Measurements from ENCODE around the gene SETBP1. TPM values are rescaled to one million over a fixed set of nuclear protein-coding genes. Genes with fewer than 3 reads are reported as not detected.

Gene SETBP1
- total and polyA plus RNA-seq, 8 donors, result 19.7 to 27.5 (median 21.5) TPM

GRCh38 chr18:44801781-44802180 lies 121.1 kb downstream of the SETBP1 start:
- Histone ChIP-seq H3K9me3 (no peaks in the 10 kb centered on the region), H3K27me3 (no peaks in the 10 kb centered on the region), H3K4me3 (no peak overlapping the region), H3K36me3 (no peaks in the 10 kb centered on the region), H3K4me1 (peaks cover 0 to 3% of the 10 kb centered on the region in 2 donors), H3K27ac (no peak overlapping the region)
- TF ChIP-seq, protein P1, sequence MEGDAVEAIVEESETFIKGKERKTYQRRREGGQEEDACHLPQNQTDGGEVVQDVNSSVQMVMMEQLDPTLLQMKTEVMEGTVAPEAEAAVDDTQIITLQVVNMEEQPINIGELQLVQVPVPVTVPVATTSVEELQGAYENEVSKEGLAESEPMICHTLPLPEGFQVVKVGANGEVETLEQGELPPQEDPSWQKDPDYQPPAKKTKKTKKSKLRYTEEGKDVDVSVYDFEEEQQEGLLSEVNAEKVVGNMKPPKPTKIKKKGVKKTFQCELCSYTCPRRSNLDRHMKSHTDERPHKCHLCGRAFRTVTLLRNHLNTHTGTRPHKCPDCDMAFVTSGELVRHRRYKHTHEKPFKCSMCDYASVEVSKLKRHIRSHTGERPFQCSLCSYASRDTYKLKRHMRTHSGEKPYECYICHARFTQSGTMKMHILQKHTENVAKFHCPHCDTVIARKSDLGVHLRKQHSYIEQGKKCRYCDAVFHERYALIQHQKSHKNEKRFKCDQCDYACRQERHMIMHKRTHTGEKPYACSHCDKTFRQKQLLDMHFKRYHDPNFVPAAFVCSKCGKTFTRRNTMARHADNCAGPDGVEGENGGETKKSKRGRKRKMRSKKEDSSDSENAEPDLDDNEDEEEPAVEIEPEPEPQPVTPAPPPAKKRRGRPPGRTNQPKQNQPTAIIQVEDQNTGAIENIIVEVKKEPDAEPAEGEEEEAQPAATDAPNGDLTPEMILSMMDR (IDR thresholded peaks at IDR 0.05), result no peak
- no peak for DNase-seq
- ATAC-seq, result no peak
- intact Hi-C loops (cut with DNase I), result no loop called here

GRCh38 chr18:44802508-44802907 lies 121.8 kb downstream of the SETBP1 start:
- Histone ChIP-seq H3K4me3 (no peak overlapping the region), H3K4me1 (peaks cover 0 to 3% of the 10 kb centered on the region in 2 donors), H3K36me3 (no peaks in the 10 kb centered on the region), H3K27me3 (no peaks in the 10 kb centered on the region), H3K27ac (peak overlapping the region in 1 of 2 donors; percentile 21), H3K9me3 (no peaks in the 10 kb centered on the region)
- no peak for DNase-seq
- intact Hi-C loops (cut with DNase I), result no loop called here
- TF ChIP-seq, protein P1 (IDR thresholded peaks at IDR 0.05), result no peak
- peak; percentile 31 for ATAC-seq

DNA sequence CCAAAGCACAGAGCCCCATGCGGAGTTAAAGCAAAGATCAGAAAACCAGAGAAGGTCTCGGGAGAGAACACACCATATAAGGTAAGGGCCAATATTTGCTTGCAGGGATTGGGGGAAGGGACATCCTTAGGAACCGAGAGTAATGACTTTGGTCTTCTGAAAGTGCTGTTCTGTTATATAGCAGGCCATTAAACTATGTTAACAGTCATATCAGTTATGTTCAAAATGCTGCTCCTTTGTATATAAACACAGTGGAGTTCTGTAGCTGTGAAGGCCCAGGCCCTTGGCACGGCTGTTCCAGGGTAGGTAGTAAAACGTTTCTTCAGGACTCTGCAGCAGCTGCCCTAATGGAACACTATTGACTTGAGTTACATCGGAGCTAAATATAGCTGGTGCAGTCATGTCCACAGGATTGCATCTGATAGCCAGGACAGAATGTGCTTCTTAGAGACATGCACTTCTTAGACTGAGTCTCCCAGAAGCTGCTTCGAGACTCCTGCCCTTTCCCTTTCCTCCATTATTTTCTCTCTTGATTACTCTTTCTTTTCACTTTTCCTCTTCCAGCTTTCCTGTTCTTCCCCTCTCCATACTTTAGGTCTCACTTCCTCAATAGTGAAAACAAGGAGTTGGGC lies 122.4 kb downstream of the SETBP1 start:
- peak in 1 of 4 donors; percentile 60 for DNase-seq
- H3K4me3 ChIP-seq, result no peak overlapping the region
- H3K36me3 ChIP-seq, result no peaks in the 10 kb centered on the region
- H3K27me3 ChIP-seq, result no peaks in the 10 kb centered on the region
- peak overlapping the region in 1 of 2 donors; percentile 28 for H3K27ac ChIP-seq
- peak; percentile 58 for ATAC-seq
- intact Hi-C loops (cut with DNase I), result no loop called here
- H3K4me1 ChIP-seq, result peaks cover 0 to 3% of the 10 kb centered on the region in 2 donors
- H3K9me3 ChIP-seq, result no peaks in the 10 kb centered on the region
- TF ChIP-seq, protein P1 (IDR thresholded peaks at IDR 0.05), result no peak

DNA sequence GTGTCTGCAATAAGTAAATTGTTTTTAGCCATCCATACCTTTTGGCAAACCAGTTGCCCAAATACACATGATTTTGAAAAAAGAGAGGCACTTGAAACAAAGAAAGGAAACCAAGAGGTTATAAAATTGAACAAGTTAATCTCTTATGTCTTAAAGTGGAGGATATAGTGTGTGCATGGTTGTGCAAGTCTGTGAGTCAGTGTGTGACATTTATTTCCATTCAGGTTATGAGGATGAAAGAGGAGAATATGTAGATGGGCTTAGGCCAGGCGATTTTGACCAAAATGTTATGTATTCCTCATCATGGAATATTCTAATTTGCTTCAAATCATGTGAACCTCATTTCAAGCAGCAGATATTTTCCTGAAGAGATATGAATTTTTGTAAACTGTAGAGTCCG lies 123.3 kb downstream of the SETBP1 start:
- intact Hi-C loops (cut with DNase I), result no loop called here
- H3K36me3 ChIP-seq, result no peaks in the 10 kb centered on the region
- ATAC-seq, result no peak
- H3K4me3 ChIP-seq, result no peak overlapping the region
- TF ChIP-seq, protein P1 (IDR thresholded peaks at IDR 0.05), result no peak
- no peaks in the 10 kb centered on the region for H3K27me3 ChIP-seq
- DNase-seq, result no peak
- H3K27ac ChIP-seq, result peak overlapping the region in 1 of 2 donors; percentile 28
- H3K4me1 ChIP-seq, result peaks cover 0 to 3% of the 10 kb centered on the region in 2 donors
- no peaks in the 10 kb centered on the region for H3K9me3 ChIP-seq

- TF ChIP-seq, protein P1 (IDR thresholded peaks at IDR 0.05), result no peak
- no peak overlapping the region for H3K27ac ChIP-seq
- H3K36me3 ChIP-seq, result no peaks in the 10 kb centered on the region
- no peaks in the 10 kb centered on the region for H3K27me3 ChIP-seq
- no peak for ATAC-seq
- intact Hi-C loops (cut with DNase I), result no loop called here
- H3K9me3 ChIP-seq, result no peaks in the 10 kb centered on the region
- no peak overlapping the region for H3K4me3 ChIP-seq
- H3K4me1 ChIP-seq, result peaks cover 0 to 3% of the 10 kb centered on the region in 2 donors
- no peak for DNase-seq
These were observed 124.5 kb downstream of the SETBP1 start for GRCh38 chr18:44805176-44805575.

Data from left lung (tissue), 10 donors.